ENCODE data around the gene IL19.

GRCh38 chr1:206860165-206860564, 89.6 kb downstream of the IL19 start:
- no peak for TF ChIP-seq JUND (IDR thresholded peaks at IDR 0.05)
- TF ChIP-seq, protein P1, sequence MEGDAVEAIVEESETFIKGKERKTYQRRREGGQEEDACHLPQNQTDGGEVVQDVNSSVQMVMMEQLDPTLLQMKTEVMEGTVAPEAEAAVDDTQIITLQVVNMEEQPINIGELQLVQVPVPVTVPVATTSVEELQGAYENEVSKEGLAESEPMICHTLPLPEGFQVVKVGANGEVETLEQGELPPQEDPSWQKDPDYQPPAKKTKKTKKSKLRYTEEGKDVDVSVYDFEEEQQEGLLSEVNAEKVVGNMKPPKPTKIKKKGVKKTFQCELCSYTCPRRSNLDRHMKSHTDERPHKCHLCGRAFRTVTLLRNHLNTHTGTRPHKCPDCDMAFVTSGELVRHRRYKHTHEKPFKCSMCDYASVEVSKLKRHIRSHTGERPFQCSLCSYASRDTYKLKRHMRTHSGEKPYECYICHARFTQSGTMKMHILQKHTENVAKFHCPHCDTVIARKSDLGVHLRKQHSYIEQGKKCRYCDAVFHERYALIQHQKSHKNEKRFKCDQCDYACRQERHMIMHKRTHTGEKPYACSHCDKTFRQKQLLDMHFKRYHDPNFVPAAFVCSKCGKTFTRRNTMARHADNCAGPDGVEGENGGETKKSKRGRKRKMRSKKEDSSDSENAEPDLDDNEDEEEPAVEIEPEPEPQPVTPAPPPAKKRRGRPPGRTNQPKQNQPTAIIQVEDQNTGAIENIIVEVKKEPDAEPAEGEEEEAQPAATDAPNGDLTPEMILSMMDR (IDR thresholded peaks at IDR 0.05): no peak
- TF ChIP-seq EP300 (IDR thresholded peaks at IDR 0.05; ENCODE audit: borderline replicate concordance in 1 of 2, low read depth in 1 of 2, low read length in 1 of 2): no peak
- no peak for TF ChIP-seq MEF2A (IDR thresholded peaks at IDR 0.05; ENCODE audit: borderline replicate concordance, low read depth)
- TF ChIP-seq SMC3 (IDR thresholded peaks at IDR 0.05; ENCODE audit: low read depth, low read length): no peak
- TF ChIP-seq POLR2AphosphoS5 (IDR thresholded peaks at IDR 0.05; ENCODE audit: low read depth, low read length): no peak
- no peak for TF ChIP-seq CHD2 (IDR thresholded peaks at IDR 0.05; ENCODE audit: low read length, partially characterized antibody)
- TF ChIP-seq SIN3A (IDR thresholded peaks at IDR 0.05; ENCODE audit: borderline replicate concordance, low read depth, low read length): no peak
- TF ChIP-seq TAF1 (IDR thresholded peaks at IDR 0.05; ENCODE audit: borderline replicate concordance, low read depth, low read length): no peak
- no peak for TF ChIP-seq TEAD4 (IDR thresholded peaks at IDR 0.05; ENCODE audit: borderline replicate concordance, insufficient read depth)
- TF ChIP-seq RFX5 (IDR thresholded peaks at IDR 0.05; ENCODE audit: low read length): no peak
- no peak for TF ChIP-seq EZH2phosphoT487 (IDR thresholded peaks at IDR 0.05; ENCODE audit: borderline replicate concordance, low read depth)
- TF ChIP-seq, protein P2, sequence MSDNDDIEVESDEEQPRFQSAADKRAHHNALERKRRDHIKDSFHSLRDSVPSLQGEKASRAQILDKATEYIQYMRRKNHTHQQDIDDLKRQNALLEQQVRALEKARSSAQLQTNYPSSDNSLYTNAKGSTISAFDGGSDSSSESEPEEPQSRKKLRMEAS (IDR thresholded peaks at IDR 0.05; ENCODE audit: low read depth): no peak
- no peak for TF ChIP-seq MXI1 (IDR thresholded peaks at IDR 0.05; ENCODE audit: low read depth, low read length)
